ENCODE measurements around the gene TAF10.

GRCh38 chr11:6653097-6653496, 41.1 kb upstream of the TAF10 start:
- no peak for TF ChIP-seq CTCF (IDR thresholded peaks at IDR 0.05; ENCODE audit: insufficient read depth, low read depth, low read length)
- no peak for TF ChIP-seq EZH2 (IDR thresholded peaks at IDR 0.05; ENCODE audit: insufficient read depth, low read length)
